ENCODE results near the gene PRLHR.

The PRLHR gene

GRCh38 chr10:118566911-118567310, 28.5 kb downstream of the PRLHR start:
- CTCF ChIA-PET = interaction anchor here (1.0 to 4.6 kb wide), 11 partner anchors 9 to 283 kb away, joined by 3 to 52 read pairs (median 5); no protein-coding TSS in a partner anchor
- TF ChIP-seq CTCF (IDR thresholded peaks at IDR 0.05; ENCODE audit: control extremely low read depth, extremely low read depth, low read depth, missing control alignments) = no peak
- no peak for DNase-seq (ENCODE audit: extremely low spot score)
- POLR2A ChIA-PET = no interaction called here

GRCh38 chr10:118565301-118566075, 30.0 kb downstream of the PRLHR start:
- ChIA-PET CTCF (interaction anchor here (1.7 kb wide), 1 partner anchor 234 kb away, joined by 4 read pairs; no protein-coding TSS in a partner anchor), POLR2A (no interaction called here)
- TF ChIP-seq CTCF (IDR thresholded peaks at IDR 0.05; ENCODE audit: control extremely low read depth, extremely low read depth, low read depth, missing control alignments) = no peak
- no peak for DNase-seq (ENCODE audit: extremely low spot score)

GRCh38 chr10:118564652-118565051, 30.8 kb downstream of the PRLHR start:
- no peak for DNase-seq (ENCODE audit: extremely low spot score)
- no peak for TF ChIP-seq CTCF (IDR thresholded peaks at IDR 0.05; ENCODE audit: control extremely low read depth, extremely low read depth, low read depth, missing control alignments)
- ChIA-PET POLR2A (no interaction called here), CTCF (interaction anchor here (1.5 to 1.7 kb wide), 2 partner anchors 21 to 235 kb away, joined by 4 read pairs; no protein-coding TSS in a partner anchor)

- DNase-seq (ENCODE audit: extremely low spot score) = no peak
- no peak for TF ChIP-seq CTCF (IDR thresholded peaks at IDR 0.05; ENCODE audit: control extremely low read depth, extremely low read depth, low read depth, missing control alignments)
- ChIA-PET CTCF (interaction anchor here (1.4 to 1.7 kb wide), 3 partner anchors 21 to 236 kb away, joined by 3 to 4 read pairs (median 4); no protein-coding TSS in a partner anchor), POLR2A (no interaction called here)
Observed at GRCh38 chr10:118564114-118564513, 31.3 kb downstream of the PRLHR start.

GRCh38 chr10:118563373-118563890, 32.0 kb downstream of the PRLHR start:
- no peak for TF ChIP-seq CTCF (IDR thresholded peaks at IDR 0.05; ENCODE audit: control extremely low read depth, extremely low read depth, low read depth, missing control alignments)
- no peak for DNase-seq (ENCODE audit: extremely low spot score)
- ChIA-PET POLR2A (no interaction called here), CTCF (interaction anchor here (0.9 to 1.5 kb wide), 3 partner anchors 9 to 157 kb away, joined by 3 to 4 read pairs (median 3); no protein-coding TSS in a partner anchor)

- TF ChIP-seq CTCF (IDR thresholded peaks at IDR 0.05; ENCODE audit: control extremely low read depth, extremely low read depth, low read depth, missing control alignments) = no peak
- ChIA-PET POLR2A (no interaction called here), CTCF (interaction anchor here (0.9 to 1.4 kb wide), 2 partner anchors 9 to 157 kb away, joined by 3 read pairs; no protein-coding TSS in a partner anchor)
- no peak for DNase-seq (ENCODE audit: extremely low spot score)
Observed at GRCh38 chr10:118562851-118563250, 32.6 kb downstream of the PRLHR start.

All from GM10248 (cell line).